GM19023 (cell line): ENCODE measurements around the gene GSTO1.

ENCODE experiments used
- ATAC-seq: cut with Tn5 transposase; IDR thresholded peaks from one replicate; pipeline ENCODE4 v1.9.1; 2021; ENCODE audit warnings: mild to moderate bottlenecking, moderate library complexity; ENCODE audit not compliant: unreplicated experiment

Gene GSTO1

DNA sequence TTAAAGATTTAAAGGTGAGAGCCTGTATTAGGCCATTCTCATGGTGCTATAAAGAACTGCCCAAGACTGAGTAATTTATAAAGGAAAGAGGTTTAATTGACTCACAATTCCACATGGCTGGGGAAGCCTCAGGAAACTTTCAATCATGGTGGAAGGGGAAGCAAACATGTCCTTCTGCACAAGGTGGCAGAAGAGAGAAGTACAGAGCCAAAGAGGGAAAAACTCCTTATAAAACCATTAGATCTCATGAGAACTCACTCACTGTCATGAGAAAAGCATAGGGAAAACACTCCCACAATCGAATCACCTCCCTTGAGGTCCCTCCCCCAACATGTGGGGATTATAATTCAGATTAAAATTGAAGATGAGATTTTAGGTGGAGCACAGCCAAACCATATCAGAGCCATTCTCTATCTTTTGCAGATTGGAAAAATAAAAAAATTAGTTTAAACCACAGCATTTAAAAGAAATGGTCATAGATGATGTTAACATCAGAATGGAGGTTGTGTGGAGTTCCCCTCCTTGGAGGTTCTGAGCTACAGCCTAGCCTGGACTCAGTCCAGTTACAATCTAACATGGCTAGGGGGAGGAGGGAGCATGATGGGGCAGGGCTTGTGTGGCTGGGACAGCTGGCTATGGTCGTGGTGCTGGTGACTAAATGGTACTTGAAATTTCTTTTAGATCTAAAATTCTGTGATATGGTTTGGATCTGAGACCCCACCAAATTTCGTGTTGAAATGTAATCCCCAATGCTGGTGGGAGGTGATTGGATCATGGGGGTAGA, 47.4 kb downstream of the GSTO1 start:
- no peak for ATAC-seq

DNA sequence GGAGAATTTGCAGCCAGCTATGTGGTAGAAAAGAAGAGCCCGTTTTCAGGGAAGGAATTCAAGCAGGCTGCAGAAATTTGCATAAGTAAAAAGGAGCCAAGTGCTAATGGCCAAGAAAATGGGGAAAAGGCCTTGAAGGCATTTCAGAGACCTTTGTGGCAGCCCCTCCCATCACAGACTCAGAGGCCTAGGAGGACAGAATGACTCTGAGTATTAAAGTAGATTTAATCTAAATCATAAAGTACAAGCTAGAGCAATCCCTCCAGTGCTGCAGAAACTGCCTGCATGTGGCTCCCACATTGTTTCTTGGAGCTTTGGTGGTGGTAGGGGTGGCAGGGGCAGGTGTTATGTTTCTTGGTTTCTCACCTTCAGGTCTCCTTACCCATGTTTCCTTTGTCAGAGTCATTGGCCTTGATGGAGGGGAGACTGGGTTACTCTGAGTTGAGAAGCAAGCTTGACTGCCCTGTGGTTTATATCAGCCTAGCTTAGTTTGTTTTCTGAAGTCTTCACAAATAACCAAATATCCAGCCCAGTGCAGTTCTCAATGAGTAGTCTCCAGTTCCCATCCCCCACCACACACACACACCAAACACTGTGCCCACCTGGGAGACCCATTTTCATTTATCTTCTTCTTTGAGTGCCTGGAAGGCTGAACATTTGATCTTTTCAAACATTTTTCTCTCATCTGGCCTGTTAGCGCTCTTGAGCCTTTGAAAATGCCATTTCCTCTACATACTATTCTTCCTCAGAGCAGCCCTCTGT, 49.1 kb downstream of the GSTO1 start:
- no peak for ATAC-seq

DNA sequence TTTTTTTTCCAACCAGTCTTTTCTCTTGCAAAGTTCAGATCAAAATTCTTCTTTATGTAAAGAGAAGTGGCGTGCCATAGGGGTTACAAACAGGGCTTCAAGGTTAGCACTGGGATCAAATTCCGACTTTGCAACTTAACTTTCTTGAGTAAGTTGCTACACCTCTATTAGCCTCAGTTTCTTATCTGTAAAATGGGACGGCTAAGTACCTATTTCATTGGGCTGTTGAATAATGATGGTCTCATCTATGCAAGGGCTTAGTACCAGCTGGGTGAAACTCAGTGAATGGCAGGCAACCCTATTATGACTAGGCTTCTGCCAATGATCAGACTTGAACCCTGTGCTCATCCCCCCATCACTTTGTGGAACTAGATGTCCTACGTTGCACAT, 49.7 kb downstream of the GSTO1 start:
- ATAC-seq: no peak

DNA sequence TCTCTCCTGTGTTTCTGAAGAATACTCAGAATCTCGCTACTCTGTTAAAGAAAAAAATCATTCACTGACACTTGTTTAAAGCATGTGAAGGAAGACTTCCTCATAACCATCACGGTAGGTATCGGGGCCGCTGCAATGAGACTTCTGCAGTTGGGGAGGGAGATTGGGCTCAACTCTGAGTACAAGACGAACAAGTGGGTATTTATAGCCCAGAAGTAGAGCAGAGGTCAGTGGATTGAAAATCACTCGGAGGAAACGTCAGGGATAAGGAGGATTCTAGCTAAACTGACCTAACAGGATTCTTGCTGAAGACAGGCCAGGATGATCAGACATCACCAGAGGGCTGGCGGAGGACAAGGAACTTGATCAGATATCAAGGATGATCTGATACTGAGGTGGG, 50.2 kb downstream of the GSTO1 start:
- no peak for ATAC-seq

DNA sequence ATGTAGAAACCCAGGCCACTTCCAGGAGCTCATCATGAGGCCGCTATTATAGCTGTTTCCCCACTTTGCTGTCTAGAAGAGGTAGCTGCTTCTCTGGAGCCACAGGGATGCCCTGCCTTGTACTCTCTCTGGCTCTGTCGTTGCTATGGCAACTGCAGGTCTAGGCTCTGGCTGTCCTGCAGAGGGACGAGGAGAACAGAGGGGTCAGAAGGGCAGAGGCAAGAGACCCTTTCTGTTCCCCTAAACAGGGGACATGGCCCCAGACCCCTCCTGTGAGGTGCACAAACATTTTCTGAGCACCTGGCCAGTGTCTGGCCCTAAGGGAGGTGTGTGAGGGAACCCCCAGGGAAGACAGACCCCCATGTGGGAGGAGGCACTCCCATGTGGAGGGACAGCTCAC, 52.2 kb downstream of the GSTO1 start:
- ATAC-seq: no peak

DNA sequence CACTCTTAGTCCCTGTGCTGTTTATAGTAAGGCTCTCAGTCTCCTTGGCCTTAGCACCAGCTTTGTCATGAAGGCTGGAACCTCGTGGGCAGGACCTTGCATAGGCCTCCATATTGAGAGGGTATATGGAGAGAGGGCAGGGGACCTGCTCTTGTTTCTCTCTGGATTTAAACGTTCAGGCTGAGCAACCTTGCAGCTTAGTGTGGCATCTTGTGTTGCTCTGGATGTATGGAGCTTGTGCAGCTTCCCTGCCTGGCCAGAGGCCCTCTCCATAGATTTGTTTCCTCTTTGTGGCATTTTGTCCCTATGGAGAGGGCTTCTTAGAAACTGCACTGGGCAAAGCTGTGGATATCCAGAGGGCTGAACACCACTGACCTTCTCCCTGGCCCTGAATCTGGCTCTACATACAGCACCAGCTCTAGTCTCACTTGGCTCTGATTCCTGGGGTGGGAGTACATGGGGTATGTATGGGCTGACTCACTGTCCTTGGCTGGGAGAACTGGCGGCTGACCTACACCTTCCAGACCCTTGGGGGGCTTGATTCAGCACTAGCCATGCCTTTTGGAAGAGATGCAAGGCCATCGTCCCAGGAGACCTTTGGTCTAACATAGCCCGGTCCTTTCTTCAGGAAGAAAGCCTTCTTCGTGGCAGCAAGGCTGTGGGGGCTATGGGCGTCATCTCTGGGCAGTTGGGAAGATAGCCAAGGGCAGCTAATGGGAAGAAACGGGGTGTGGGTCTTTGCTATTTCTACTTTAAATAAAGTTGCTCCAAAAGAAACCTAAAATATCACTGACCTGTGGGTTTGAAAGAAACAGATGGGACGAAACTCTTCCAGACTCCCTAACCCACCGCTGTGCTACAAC, 53.1 kb downstream of the GSTO1 start:
- ATAC-seq: no peak

DNA sequence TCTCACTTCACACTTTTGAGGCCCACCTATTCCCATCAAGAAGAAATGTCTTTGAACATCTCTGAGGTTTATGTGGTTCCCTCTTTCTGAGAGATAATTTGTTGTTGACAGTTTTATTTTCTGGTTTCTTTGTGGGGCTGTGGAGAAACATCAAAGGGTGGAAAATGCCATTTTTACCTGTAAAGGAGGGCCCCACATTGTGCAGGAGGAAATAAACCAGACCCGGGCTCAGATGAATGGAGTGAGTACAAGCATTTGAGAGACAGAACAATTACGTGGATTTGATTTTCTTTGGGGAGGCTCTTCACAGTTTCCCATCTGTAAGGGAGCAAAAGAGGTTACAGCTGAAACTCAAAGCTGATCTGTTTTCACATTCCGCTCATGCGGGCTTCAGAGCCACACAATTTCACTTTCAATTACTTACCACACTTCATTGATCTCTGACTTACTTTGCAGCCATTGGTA, 53.8 kb downstream of the GSTO1 start:
- peak; percentile 67 for ATAC-seq

DNA sequence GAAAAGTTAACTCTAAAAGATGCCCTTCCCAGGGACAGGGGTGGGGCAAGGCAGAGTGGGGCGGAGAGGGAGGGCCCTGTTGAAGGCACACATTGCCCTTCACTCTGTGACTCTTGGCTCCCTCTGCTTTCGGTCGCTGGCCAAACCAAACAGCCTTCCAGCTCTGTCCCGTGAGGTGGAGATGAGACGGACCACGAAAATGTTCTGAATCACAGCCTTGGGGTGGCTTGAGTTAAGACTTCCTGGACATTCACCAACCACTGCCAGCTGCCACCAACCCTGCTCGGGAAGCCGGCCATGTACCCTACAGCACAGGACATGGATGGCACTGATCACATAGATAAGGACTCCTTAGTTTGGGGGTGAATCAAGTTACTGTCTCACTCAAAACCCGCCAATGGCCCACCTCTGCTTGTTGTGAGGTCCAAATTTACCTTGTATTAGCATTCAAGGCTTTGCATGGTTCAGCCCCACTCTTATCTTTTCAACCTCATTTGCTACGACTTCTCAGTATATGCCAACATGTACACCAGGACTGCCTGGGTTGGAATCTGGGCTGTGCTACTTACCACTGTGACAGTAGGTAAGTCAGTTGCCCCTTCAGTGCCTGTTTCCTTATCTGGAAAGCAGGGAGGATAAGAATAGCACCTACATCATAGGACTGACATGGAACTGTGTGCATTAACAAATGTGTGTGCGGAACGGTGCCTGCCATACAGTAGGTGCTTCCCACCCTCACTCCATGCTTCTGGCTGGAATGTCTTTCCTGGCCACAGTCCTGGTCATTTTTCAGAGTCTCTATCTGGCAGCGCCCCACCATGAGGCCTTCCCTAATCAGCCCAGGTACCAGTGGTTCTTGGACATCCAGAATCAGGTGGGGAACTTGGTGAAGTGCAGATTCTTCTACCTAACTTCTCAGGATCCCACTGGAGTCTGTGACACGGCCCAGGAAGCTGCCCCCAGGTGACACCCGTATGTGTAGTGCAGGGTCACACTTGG, 55.6 kb downstream of the GSTO1 start:
- ATAC-seq: no peak

DNA sequence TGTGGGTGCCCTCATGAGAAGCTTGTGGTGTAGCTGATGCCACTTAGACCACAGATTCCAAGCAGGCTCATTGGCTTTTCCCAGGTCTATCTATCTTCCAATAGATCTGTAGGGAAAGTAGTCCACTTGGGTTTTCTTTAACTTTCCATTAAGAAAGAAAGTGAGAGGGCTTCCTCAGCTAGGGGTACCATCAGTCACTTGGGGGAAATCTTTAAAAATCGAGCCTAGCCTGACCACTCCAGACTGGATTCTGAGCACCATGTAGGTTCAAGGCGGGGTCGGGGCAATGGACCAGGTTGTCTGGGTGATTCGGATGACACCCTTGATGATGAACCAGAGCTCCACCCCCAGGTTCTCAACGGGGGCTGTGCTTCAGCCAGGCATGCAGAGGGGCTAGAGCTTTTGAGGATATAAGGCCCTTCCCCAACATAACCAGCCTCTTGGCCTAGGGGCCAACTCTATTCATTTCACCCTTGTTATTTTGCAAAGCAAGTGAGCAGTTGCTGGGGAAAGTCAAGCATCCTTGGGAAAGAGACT, 56.6 kb downstream of the GSTO1 start:
- ATAC-seq: no peak

DNA sequence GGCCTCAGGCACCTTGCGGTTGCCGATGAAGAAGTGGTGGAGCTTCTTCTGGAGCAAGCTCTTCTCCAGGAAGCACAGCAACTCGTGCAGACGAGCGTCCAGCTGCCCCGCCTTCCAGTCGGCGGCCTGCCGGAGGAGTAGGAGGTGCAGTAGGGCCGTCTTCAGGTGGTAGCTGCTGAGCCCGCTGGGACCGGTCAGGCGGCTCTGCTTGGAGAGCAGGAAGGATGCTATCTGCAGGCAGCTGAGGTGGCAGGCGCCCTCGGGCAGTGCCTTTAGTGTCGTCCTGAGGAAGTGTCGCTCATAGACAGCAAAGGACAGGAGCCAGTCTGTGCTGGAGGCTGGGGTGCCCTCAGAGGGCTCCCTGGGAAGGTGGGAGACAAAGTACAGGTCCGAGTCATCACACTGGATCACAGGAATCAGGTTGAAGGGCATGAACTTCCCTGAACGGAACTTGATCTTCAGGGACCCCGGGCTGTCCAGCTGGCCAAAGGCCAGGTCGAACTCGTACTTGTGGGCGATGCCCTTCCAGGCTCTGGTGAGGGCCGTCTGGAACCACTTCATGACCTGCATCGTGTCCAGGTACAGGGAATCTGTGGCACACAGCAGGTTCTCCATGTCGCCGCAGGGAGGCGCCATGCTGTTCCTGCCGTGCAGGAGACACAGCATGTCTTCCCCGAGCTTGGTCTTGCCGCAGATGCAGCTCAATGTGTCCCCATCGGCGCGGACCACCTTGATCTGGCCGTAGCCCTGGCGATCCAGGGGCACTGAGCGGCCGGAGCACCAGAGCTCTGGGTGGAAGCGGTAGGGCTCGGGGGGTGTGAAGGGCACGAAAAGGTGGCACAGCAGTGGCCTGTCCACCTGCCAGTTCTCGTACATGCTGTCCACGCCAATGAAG, 60.1 kb downstream of the GSTO1 start:
- no peak for ATAC-seq

DNA sequence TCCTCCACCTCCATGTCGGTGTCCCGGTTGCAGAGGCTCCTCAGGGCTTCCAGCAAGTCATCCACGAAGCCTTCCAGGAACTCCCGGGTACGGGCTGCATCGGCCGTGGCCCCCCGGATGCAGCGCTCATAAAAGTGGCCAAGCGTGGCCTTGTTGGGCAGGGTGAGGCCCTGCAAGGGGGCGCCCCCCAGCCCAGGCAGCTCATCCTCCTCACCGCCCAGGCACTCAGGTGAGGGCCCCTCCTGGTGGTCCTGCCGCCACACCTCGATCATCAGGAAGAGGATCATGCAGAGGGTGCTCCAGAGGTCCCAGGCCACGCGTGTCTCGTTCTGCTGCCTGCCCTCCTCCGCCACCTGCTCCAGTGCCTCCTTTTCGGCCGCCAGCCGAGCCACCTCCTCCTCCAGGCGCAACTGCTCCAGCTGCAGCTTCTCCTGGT, 60.8 kb downstream of the GSTO1 start:
- no peak for ATAC-seq

DNA sequence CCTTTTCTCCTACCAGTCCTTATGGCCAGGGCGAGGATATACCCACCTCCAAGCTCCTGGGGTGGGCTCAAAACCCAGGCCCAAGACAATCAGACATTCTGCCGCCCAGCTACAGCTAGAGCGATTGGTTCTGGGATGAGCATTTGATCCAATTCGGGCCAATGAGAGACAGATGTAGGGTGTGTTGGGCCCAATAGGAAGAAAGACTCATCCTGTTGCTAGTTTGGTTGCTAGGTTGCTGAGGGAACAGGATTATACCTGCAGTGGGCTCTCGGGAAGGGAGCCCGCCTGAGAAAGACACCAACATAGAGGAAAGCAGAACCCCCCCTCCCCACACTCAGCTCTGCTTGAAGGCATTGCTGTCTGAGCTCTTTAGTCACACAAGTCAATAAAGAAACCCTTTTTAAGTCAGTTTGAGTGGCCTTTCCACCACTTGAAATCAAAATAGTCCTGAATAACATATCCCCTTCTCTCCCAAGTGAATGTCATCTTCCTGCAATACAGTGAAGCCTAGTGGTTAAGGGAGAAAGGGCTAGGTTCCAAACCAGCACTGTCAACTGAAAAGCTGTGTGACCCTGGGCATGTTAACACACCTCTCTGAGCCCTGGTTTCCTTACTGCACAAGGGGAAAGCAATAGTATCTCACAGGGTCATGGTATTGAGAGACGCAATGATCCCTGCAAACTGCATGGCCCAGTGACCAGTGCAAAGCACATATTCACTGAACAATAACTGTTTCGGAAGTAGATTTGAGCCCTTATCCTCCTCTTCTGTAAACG, 61.8 kb downstream of the GSTO1 start:
- ATAC-seq: no peak
